HCT116 (cell line): Measurements from ENCODE around the gene STT3B. TPM values are rescaled to one million over a fixed set of nuclear protein-coding genes. Genes with fewer than 3 reads are reported as not detected.

ENCODE experiments used
- ATAC-seq: fragments of 200-7000 bp; cut with Tn5 transposase; 2 replicates; pipeline ENCODE4 v1.9.1; 2020; ENCODE audit warnings: mild to moderate bottlenecking, moderate library complexity
- BruUV-seq: library from RNA; stranded (reverse); fragments of 400-500 nt; replicated peaks from 2 replicates; lab custom pipeline; 2021; lab: Mats Ljungman, UMichigan
- CTCF ChIA-PET: fragments of 300-600 bp; sonication (Branson Sonifier 250); formaldehyde crosslinking; loops from one replicate; lab custom pipeline; 2021; ENCODE audit warnings: antibody characterized with exemption; lab: Charles Lee
- POLR2A ChIA-PET: fragments of 300-600, 350-600 bp; sonication (Branson Sonifier 250); formaldehyde crosslinking; loops from one replicate; lab custom pipeline; 2021; ENCODE audit warnings: antibody characterized with exemption; lab: Charles Lee
- RAD21 ChIA-PET, 2 experiments: fragments of 300-600 bp; sonication (Branson Sonifier 250); formaldehyde crosslinking; loops; one replicate each; lab custom pipeline; 2023; ENCODE audit warnings: low total read pairs in 2 of 2; ENCODE audit not compliant: uncharacterized antibody in 2 of 2, unreplicated experiment in 2 of 2, low non-redundant PET in 1 of 2; lab: Charles Lee
- DNase-seq: peaks from one replicate; pipeline ENCODE4 v3.0.0-alpha.2; 2010; ENCODE audit warnings: low read depth, low spot score
- H2AFZ ChIP-seq: fragments of 200-600 bp; shearing (Covaris generic), sonication (generic); 2 replicates; pipeline ENCODE4 v1.6.1; 2017; ENCODE audit warnings: low read depth, mixed run types, mixed read lengths, antibody characterized with exemption, low read length; ENCODE audit not compliant: poor library complexity, severe bottlenecking
- H3K27ac ChIP-seq: 2 replicates; pipeline ENCODE4 v1.5.1; 2012; ENCODE audit warnings: low read depth, low read length
- H3K27me3 ChIP-seq: fragments of 200-600 bp; sonication (generic); 2 replicates; pipeline ENCODE4 v1.6.1; 2016; ENCODE audit warnings: mixed run types, low read length, mixed read lengths; ENCODE audit not compliant: insufficient read depth
- H3K36me3 ChIP-seq, 2 experiments: fragments of 200-500 bp in 1 of 2; fragments of 200-600 bp in 1 of 2; sonication (Bioruptor generic) in 1 of 2; sonication (generic) in 1 of 2; 2 replicates each; pipeline versions ENCODE4 v1.5.1 to v1.6.1; 2014 to 2016; ENCODE audit warnings: low read length in 2 of 2, inconsistent platforms in 1 of 2, mixed read lengths in 1 of 2, mixed run types in 1 of 2; ENCODE audit not compliant: insufficient read depth in 2 of 2, control insufficient read depth in 1 of 2
- H3K4me1 ChIP-seq, 2 experiments: fragments of 200-600 bp in 1 of 2; sonication (generic) in 1 of 2; 2 replicates each; pipeline versions ENCODE4 v1.5.1 to v1.6.1; 2012 to 2017; ENCODE audit warnings: low read length in 2 of 2, inconsistent platforms in 1 of 2, mild to moderate bottlenecking in 1 of 2, mixed read lengths in 1 of 2, mixed run types in 1 of 2, moderate library complexity in 1 of 2; ENCODE audit not compliant: insufficient read depth in 2 of 2, control insufficient read depth in 1 of 2
- H3K4me2 ChIP-seq: fragments of 200-600 bp; sonication (generic); 2 replicates; pipeline ENCODE4 v1.6.1; 2017; ENCODE audit warnings: mixed run types, low read length, mixed read lengths
- H3K4me3 ChIP-seq, 2 experiments: fragments of 200-600 bp in 1 of 2; sonication (generic) in 1 of 2; replicated peaks in 1 of 2; 2 replicates each; pipeline ENCODE4 v1.5.1; 2011 to 2016; ENCODE audit warnings: low read length in 2 of 2, control low read depth in 1 of 2, low read depth in 1 of 2, mild to moderate bottlenecking in 1 of 2, mixed read lengths in 1 of 2, mixed run types in 1 of 2
- H3K79me2 ChIP-seq: fragments of 200-600 bp; sonication (generic); 2 replicates; pipeline ENCODE4 v1.6.1; 2017; ENCODE audit warnings: mild to moderate bottlenecking, mixed run types, low read length, moderate library complexity, mixed read lengths; ENCODE audit not compliant: insufficient read depth
- H3K9ac ChIP-seq: fragments of 200-600 bp; sonication (generic); 2 replicates; pipeline ENCODE4 v1.6.1; 2016; ENCODE audit warnings: low read length, mixed read lengths
- H3K9me2 ChIP-seq: fragments of 200-600 bp; sonication (generic), shearing (Covaris generic); 2 replicates; pipeline ENCODE4 v1.6.1; 2017; ENCODE audit warnings: mixed run types, mild to moderate bottlenecking, moderate library complexity; ENCODE audit not compliant: insufficient read depth
- H3K9me3 ChIP-seq, 2 experiments: fragments of 200-500 bp in 1 of 2; fragments of 200-600 bp in 1 of 2; sonication (Bioruptor generic) in 1 of 2; sonication (generic) in 1 of 2; 2 replicates each; pipeline ENCODE4 v1.6.1; 2014 to 2017; ENCODE audit warnings: low read length in 2 of 2, mixed read lengths in 2 of 2, inconsistent platforms in 1 of 2, low read depth in 1 of 2, mild to moderate bottlenecking in 1 of 2, mixed run types in 1 of 2, moderate library complexity in 1 of 2; ENCODE audit not compliant: control insufficient read depth in 1 of 2, insufficient read depth in 1 of 2
- H4K20me1 ChIP-seq: fragments of 200-600 bp; sonication (generic), shearing (Covaris generic); 2 replicates; pipeline ENCODE4 v1.6.1; 2017; ENCODE audit warnings: mixed run types, mild to moderate bottlenecking, moderate library complexity; ENCODE audit not compliant: insufficient read depth
- CBX3 ChIP-seq: IDR thresholded peaks from 2 replicates; pipeline ENCODE4 v1.6.1; 2012; ENCODE audit warnings: low read depth
- CEBPB ChIP-seq: IDR thresholded peaks from 2 replicates; pipeline ENCODE4 v1.6.1; 2012; ENCODE audit warnings: low read depth
- EGR1 ChIP-seq: IDR thresholded peaks from 2 replicates; pipeline ENCODE4 v1.6.1; 2012; ENCODE audit warnings: low read depth
- ELF1 ChIP-seq: IDR thresholded peaks from 2 replicates; pipeline ENCODE4 v1.6.1; 2012; ENCODE audit warnings: low read depth, borderline replicate concordance
- EZH2phosphoT487 ChIP-seq: fragments of 200-600 bp; IDR thresholded peaks from 2 replicates; pipeline ENCODE4 v1.6.1; 2018; ENCODE audit warnings: antibody characterized with exemption, borderline replicate concordance
- JUND ChIP-seq: IDR thresholded peaks from 2 replicates; pipeline ENCODE4 v1.6.1; 2012
- POLR2AphosphoS5 ChIP-seq: IDR thresholded peaks from 2 replicates; pipeline ENCODE4 v1.6.1; 2011; ENCODE audit warnings: mild to moderate bottlenecking, low read depth, low read length, moderate library complexity
- RAD21 ChIP-seq: IDR thresholded peaks from 2 replicates; pipeline ENCODE4 v1.6.1; 2012; ENCODE audit warnings: low read depth, mild to moderate bottlenecking
- SIN3A ChIP-seq: IDR thresholded peaks from 2 replicates; pipeline ENCODE4 v1.6.1; 2012; ENCODE audit warnings: low read depth
- SP1 ChIP-seq: IDR thresholded peaks from 2 replicates; pipeline ENCODE4 v1.6.1; 2012; ENCODE audit warnings: low read depth
- SRF ChIP-seq: IDR thresholded peaks from 2 replicates; pipeline ENCODE4 v1.6.1; 2012; ENCODE audit warnings: low read depth
- ZFX ChIP-seq: fragments of 450-650 bp; IDR thresholded peaks from 2 replicates; pipeline ENCODE4 v1.6.1; 2017
- intact Hi-C: fragments of 100-400 bp; cut with micrococcal nuclease; formaldehyde crosslinking; loops from 2 replicates; pipeline ENCODE4 v1.10.0; 2022
- total RNA-seq: library from RNA; stranded (reverse); gene quantifications from one replicate; pipeline ENCODE4 v1.2.1, GENCODE V29; 2021; ENCODE audit not compliant: unreplicated experiment
- TF ChIP-seq, protein P1 (sequence below): IDR thresholded peaks from 2 replicates; pipeline ENCODE4 v1.6.1; 2012
- TF ChIP-seq, protein P2 (sequence below): IDR thresholded peaks from 2 replicates; pipeline ENCODE4 v1.6.1; 2012; ENCODE audit warnings: low read depth
- TF ChIP-seq, protein P3 (sequence below): IDR thresholded peaks from 2 replicates; pipeline ENCODE4 v1.6.1; 2012
- TF ChIP-seq, protein P4 (sequence below): IDR thresholded peaks from 2 replicates; pipeline ENCODE4 v1.6.1; 2011; ENCODE audit warnings: mild to moderate bottlenecking, low read length, moderate library complexity; ENCODE audit not compliant: insufficient replicate concordance; ENCODE audit errors: extremely low read depth

Gene STT3B
- total RNA-seq, 1 experiment from 2014 or later, result 131 TPM

DNA sequence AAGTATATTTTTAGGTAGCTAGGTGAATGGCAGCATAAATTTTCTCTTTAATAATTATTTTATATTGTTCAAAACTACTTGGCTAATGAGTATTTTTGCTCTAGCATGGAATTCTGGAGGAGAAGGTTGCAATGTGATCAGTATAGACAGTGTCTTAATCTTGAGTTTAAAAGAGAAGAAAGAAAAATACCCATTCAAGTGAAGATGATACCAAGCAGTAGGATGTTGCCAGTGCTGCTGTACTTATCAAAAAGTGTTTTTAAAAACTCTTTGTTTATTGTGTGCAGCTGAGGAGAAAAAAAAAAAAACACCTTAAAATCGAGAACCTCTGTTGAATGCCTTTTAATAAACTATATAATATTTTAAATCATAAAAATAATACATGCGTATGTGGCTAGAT is 47.9 kb downstream of the STT3B start:
- H3K4me3 ChIP-seq, result no peak overlapping the region
- POLR2A ChIA-PET, result no interaction called here
- TSS peak; percentile 20 for BruUV-seq
- H3K4me2 ChIP-seq, result no peak overlapping the region
- ATAC-seq (no peak), DNase-seq (no peak)
- CTCF ChIA-PET, result interaction anchor here (1.4 to 1.5 kb wide), 2 partner anchors 15 to 188 kb away, joined by 3 to 8 read pairs; no protein-coding TSS in a partner anchor
- intact Hi-C loops, result no loop called here
- no peak overlapping the region for H3K27ac ChIP-seq
- H3K9me3 ChIP-seq, result no peaks in the 10 kb centered on the region
- TF ChIP-seq EZH2phosphoT487 (no peak), RAD21 (no peak), CEBPB (no peak)
- TF ChIP-seq, protein P1, sequence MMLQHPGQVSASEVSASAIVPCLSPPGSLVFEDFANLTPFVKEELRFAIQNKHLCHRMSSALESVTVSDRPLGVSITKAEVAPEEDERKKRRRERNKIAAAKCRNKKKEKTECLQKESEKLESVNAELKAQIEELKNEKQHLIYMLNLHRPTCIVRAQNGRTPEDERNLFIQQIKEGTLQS, result no peak
- H3K9me2 ChIP-seq, result no peaks in the 10 kb centered on the region
- peaks cover 19% of the 10 kb centered on the region; the same call in 1 of the 2 replicates for H4K20me1 ChIP-seq
- peaks cover 100% of the 10 kb centered on the region for H3K79me2 ChIP-seq
- RAD21 ChIA-PET, result no interaction called here
- H3K4me1 ChIP-seq, result no peaks in the 10 kb centered on the region
- no peak overlapping the region for H3K9ac ChIP-seq
- H2AFZ ChIP-seq, result no peak overlapping the region
- H3K27me3 ChIP-seq, result no peaks in the 10 kb centered on the region
- no peaks in the 10 kb centered on the region; a peak in 2 of 4 replicates for H3K36me3 ChIP-seq

DNA sequence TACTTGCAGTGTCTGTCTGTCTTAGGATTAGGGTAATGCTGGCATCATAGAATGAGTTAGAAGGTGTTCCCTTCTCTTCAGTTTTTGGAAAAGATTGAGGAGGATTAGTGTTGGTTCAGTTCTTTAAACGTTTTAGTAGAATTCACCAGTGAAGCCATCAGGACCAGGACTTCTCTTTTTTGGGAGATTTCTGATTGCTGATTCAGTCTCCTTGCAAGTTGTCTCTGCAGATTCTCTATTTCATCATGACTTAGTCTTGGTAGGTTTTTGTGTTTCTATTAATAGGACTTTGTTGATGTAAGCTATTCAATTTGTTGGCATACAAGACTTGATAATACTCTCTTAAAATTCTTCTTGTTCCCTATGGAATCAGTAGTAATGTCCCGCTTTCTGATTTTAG is 48.9 kb downstream of the STT3B start:
- intact Hi-C loops, result no loop called here
- no peaks in the 10 kb centered on the region for H3K27me3 ChIP-seq
- H3K4me1 ChIP-seq, result no peaks in the 10 kb centered on the region
- no peak overlapping the region for H3K4me2 ChIP-seq
- H3K9ac ChIP-seq, result no peak overlapping the region
- no peaks in the 10 kb centered on the region; a peak in 2 of 4 replicates for H3K36me3 ChIP-seq
- peaks cover 19% of the 10 kb centered on the region; the same call in 1 of the 2 replicates for H4K20me1 ChIP-seq
- no TSS peak for BruUV-seq
- H3K79me2 ChIP-seq, result peaks cover 100% of the 10 kb centered on the region
- DNase-seq (no peak), ATAC-seq (no peak)
- H3K4me3 ChIP-seq, result no peak overlapping the region
- no peak overlapping the region for H2AFZ ChIP-seq
- no peak overlapping the region for H3K27ac ChIP-seq
- ChIA-PET RAD21 (no interaction called here), CTCF (interaction anchor here (1.4 kb wide), 1 partner anchor 19 kb away, joined by 4 read pairs; no protein-coding TSS in a partner anchor), POLR2A (no interaction called here)
- H3K9me3 ChIP-seq, result no peaks in the 10 kb centered on the region
- H3K9me2 ChIP-seq, result no peaks in the 10 kb centered on the region
- TF ChIP-seq SP1 (no peak), EGR1 (no peak), RAD21 (no peak), POLR2AphosphoS5 (no peak), CBX3 (no peak), CEBPB (no peak), ZFX (no peak), JUND (no peak), SIN3A (no peak), SRF (no peak), ELF1 (no peak)
- TF ChIP-seq, protein P2, sequence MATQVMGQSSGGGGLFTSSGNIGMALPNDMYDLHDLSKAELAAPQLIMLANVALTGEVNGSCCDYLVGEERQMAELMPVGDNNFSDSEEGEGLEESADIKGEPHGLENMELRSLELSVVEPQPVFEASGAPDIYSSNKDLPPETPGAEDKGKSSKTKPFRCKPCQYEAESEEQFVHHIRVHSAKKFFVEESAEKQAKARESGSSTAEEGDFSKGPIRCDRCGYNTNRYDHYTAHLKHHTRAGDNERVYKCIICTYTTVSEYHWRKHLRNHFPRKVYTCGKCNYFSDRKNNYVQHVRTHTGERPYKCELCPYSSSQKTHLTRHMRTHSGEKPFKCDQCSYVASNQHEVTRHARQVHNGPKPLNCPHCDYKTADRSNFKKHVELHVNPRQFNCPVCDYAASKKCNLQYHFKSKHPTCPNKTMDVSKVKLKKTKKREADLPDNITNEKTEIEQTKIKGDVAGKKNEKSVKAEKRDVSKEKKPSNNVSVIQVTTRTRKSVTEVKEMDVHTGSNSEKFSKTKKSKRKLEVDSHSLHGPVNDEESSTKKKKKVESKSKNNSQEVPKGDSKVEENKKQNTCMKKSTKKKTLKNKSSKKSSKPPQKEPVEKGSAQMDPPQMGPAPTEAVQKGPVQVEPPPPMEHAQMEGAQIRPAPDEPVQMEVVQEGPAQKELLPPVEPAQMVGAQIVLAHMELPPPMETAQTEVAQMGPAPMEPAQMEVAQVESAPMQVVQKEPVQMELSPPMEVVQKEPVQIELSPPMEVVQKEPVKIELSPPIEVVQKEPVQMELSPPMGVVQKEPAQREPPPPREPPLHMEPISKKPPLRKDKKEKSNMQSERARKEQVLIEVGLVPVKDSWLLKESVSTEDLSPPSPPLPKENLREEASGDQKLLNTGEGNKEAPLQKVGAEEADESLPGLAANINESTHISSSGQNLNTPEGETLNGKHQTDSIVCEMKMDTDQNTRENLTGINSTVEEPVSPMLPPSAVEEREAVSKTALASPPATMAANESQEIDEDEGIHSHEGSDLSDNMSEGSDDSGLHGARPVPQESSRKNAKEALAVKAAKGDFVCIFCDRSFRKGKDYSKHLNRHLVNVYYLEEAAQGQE, result no peak
- TF ChIP-seq, protein P3, sequence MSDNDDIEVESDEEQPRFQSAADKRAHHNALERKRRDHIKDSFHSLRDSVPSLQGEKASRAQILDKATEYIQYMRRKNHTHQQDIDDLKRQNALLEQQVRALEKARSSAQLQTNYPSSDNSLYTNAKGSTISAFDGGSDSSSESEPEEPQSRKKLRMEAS, result no peak
- TF ChIP-seq, protein P1, result no peak
- TF ChIP-seq, protein P4, sequence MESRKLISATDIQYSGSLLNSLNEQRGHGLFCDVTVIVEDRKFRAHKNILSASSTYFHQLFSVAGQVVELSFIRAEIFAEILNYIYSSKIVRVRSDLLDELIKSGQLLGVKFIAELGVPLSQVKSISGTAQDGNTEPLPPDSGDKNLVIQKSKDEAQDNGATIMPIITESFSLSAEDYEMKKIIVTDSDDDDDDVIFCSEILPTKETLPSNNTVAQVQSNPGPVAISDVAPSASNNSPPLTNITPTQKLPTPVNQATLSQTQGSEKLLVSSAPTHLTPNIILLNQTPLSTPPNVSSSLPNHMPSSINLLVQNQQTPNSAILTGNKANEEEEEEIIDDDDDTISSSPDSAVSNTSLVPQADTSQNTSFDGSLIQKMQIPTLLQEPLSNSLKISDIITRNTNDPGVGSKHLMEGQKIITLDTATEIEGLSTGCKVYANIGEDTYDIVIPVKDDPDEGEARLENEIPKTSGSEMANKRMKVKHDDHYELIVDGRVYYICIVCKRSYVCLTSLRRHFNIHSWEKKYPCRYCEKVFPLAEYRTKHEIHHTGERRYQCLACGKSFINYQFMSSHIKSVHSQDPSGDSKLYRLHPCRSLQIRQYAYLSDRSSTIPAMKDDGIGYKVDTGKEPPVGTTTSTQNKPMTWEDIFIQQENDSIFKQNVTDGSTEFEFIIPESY, result no peak
